Hepatocyte (in vitro differentiated cells): ENCODE measurements around the gene ENTR1. TPM values are rescaled to one million over a fixed set of nuclear protein-coding genes. Genes with fewer than 3 reads are reported as not detected.

Experiments
- DNase-seq: peaks from one replicate; pipeline ENCODE4 v3.0.0-alpha.2; 2016; ENCODE audit warnings: low spot score
- H2AFZ ChIP-seq: fragments of 200-600 bp; sonication (generic); 2 replicates; pipeline ENCODE4 v1.6.0; 2016; ENCODE audit warnings: antibody characterized with exemption, mild to moderate bottlenecking
- H3K27ac ChIP-seq: fragments of 200-600 bp; sonication (generic); 2 replicates; pipeline ENCODE4 v1.5.1; 2016; ENCODE audit warnings: mild to moderate bottlenecking
- H3K27me3 ChIP-seq: fragments of 200-600 bp; sonication (generic); 2 replicates; pipeline ENCODE4 v1.6.1; 2016
- H3K36me3 ChIP-seq: fragments of 200-600 bp; sonication (generic); replicated peaks from 2 replicates; pipeline ENCODE4 v1.5.1; 2016; ENCODE audit warnings: low read depth; ENCODE audit not compliant: insufficient read depth
- H3K4me1 ChIP-seq: fragments of 200-600 bp; sonication (generic); 2 replicates; pipeline ENCODE4 v1.5.1; 2016; ENCODE audit warnings: mild to moderate bottlenecking, moderate library complexity; ENCODE audit not compliant: insufficient read depth
- H3K4me2 ChIP-seq: fragments of 200-600 bp; sonication (generic); 2 replicates; pipeline ENCODE4 v1.6.0; 2016
- H3K4me3 ChIP-seq: fragments of 200-600 bp; sonication (generic); 2 replicates; pipeline ENCODE4 v1.5.1; 2016; ENCODE audit warnings: mild to moderate bottlenecking
- H3K79me2 ChIP-seq: fragments of 200-600 bp; sonication (generic); 2 replicates; pipeline ENCODE4 v1.6.0; 2017; ENCODE audit warnings: mild to moderate bottlenecking
- H3K9me2 ChIP-seq: fragments of 200-600 bp; sonication (generic); replicated peaks from 2 replicates; pipeline ENCODE4 v1.6.0; 2017; ENCODE audit warnings: mild to moderate bottlenecking; ENCODE audit not compliant: insufficient read depth
- H3K9me3 ChIP-seq: fragments of 200-600 bp; sonication (generic); 2 replicates; pipeline ENCODE4 v1.5.1; 2016; ENCODE audit warnings: low read depth, mild to moderate bottlenecking
- H4K20me1 ChIP-seq: fragments of 200-600 bp; sonication (generic); 2 replicates; pipeline ENCODE4 v1.6.0; 2016; ENCODE audit warnings: mild to moderate bottlenecking; ENCODE audit not compliant: insufficient read depth, poor library complexity, severe bottlenecking
- CTCF ChIP-seq: fragments of 200-600 bp; sonication (generic); IDR thresholded peaks from 2 replicates; pipeline ENCODE4 v1.5.1; 2016; ENCODE audit warnings: antibody characterized with exemption, mild to moderate bottlenecking; ENCODE audit not compliant: poor library complexity
- EZH2 ChIP-seq: fragments of 200-600 bp; sonication (generic); IDR thresholded peaks from 2 replicates; pipeline ENCODE4 v1.6.1; 2016; ENCODE audit warnings: antibody characterized with exemption, mild to moderate bottlenecking, borderline replicate concordance
- EZH2phosphoT487 ChIP-seq: fragments of 200-600 bp; sonication (generic); IDR thresholded peaks from one replicate; pipeline ENCODE4 v1.6.1; 2018; ENCODE audit warnings: antibody characterized with exemption, mild to moderate bottlenecking, low read depth, moderate library complexity; ENCODE audit not compliant: unreplicated experiment, severe bottlenecking
- WGBS: methylation state at CpG from one replicate; pipeline ENCODE4 v1.1.6; 2016; ENCODE audit warnings: low lambda C conversion rate; ENCODE audit errors: missing lambda C conversion rate; 5-methylcytosine and 5-hydroxymethylcytosine counted together
- polyA plus RNA-seq: library from polyadenylated mRNA; unstranded; fragments of >200 nt; fragmentation: Nextera tagmentation; extraction: Ambion mirVana; gene quantifications from 2 replicates; pipeline ENCODE4 v1.2.1, GENCODE V29; 2016
- total RNA-seq: library from RNA; depleted of rRNA; stranded (reverse); fragments of >200 nt; gene quantifications from 2 replicates; pipeline ENCODE4 v1.2.3, GENCODE V29; 2014

ENTR1 gene
- total and polyA plus RNA-seq, 2 experiments from 2014 or later: 33.5 to 50.1 TPM

- Histone ChIP-seq H3K79me2 (peaks cover 5% of the 10 kb centered on the region), H3K27ac (no peak overlapping the region), H3K36me3 (no peaks in the 10 kb centered on the region), H3K4me1 (no peaks in the 10 kb centered on the region), H3K4me2 (no peak overlapping the region), H3K27me3 (no peaks in the 10 kb centered on the region), H3K9me3 (no peaks in the 10 kb centered on the region), H4K20me1 (no peaks in the 10 kb centered on the region), H3K4me3 (no peak overlapping the region), H3K9me2 (no peaks in the 10 kb centered on the region), H2AFZ (no peak overlapping the region)
- no peak for DNase-seq
- TF ChIP-seq EZH2: no peak
- no peak for TF ChIP-seq CTCF
- TF ChIP-seq EZH2phosphoT487: no peak
- WGBS: 98% methylated on average over 21 of the region's 21 CpGs
Measured at GRCh38 chr9:136392538-136393449, 17.6 kb downstream of the ENTR1 start.

GRCh38 chr9:136391737-136392537 is 18.5 kb downstream of the ENTR1 start:
- H3K79me2 ChIP-seq: no peaks in the 10 kb centered on the region
- H3K4me1 ChIP-seq: no peaks in the 10 kb centered on the region
- H3K4me3 ChIP-seq: no peak overlapping the region
- H3K4me2 ChIP-seq: no peak overlapping the region
- no peaks in the 10 kb centered on the region for H3K9me3 ChIP-seq
- TF ChIP-seq CTCF: no peak
- TF ChIP-seq EZH2: no peak
- TF ChIP-seq EZH2phosphoT487: no peak
- no peaks in the 10 kb centered on the region for H3K9me2 ChIP-seq
- H4K20me1 ChIP-seq: no peaks in the 10 kb centered on the region
- no peaks in the 10 kb centered on the region for H3K27me3 ChIP-seq
- H3K36me3 ChIP-seq: no peaks in the 10 kb centered on the region
- WGBS: 97% methylated on average over 28 of the region's 28 CpGs
- no peak overlapping the region for H3K27ac ChIP-seq
- H2AFZ ChIP-seq: no peak overlapping the region
- DNase-seq: no peak

GRCh38 chr9:136389396-136389795 is 21.0 kb downstream of the ENTR1 start:
- H3K4me1 ChIP-seq: no peaks in the 10 kb centered on the region
- TF ChIP-seq EZH2 (no peak), CTCF (no peak), EZH2phosphoT487 (no peak)
- no peak overlapping the region for H3K4me3 ChIP-seq
- no peaks in the 10 kb centered on the region for H3K27me3 ChIP-seq
- H3K9me3 ChIP-seq: no peaks in the 10 kb centered on the region
- no peak overlapping the region for H3K4me2 ChIP-seq
- 94% methylated on average over 14 of the region's 14 CpGs for WGBS
- H3K9me2 ChIP-seq: no peaks in the 10 kb centered on the region
- H3K79me2 ChIP-seq: no peaks in the 10 kb centered on the region
- H3K27ac ChIP-seq: no peak overlapping the region
- no peak overlapping the region for H2AFZ ChIP-seq
- H3K36me3 ChIP-seq: no peaks in the 10 kb centered on the region
- no peaks in the 10 kb centered on the region for H4K20me1 ChIP-seq
- DNase-seq: no peak
